Cardiac fibroblast (primary cell): ENCODE results near the gene CADM2.

Experiments
- DNase-seq, 2 donors: peaks; one replicate each; pipeline versions ENCODE4 v3.0.0 to v3.0.0-alpha.2; 2010; ENCODE audit warnings: low read depth in 2 of 2
- H3K4me3 ChIP-seq, 2 donors: replicated peaks in 1 of 2; 1 replicate in 1 of 2; 2 replicates in 1 of 2; pipeline ENCODE4 v1.5.1; 2011; ENCODE audit warnings: low read depth in 2 of 2, low read length in 2 of 2, mild to moderate bottlenecking in 2 of 2, moderate library complexity in 1 of 2
- TF ChIP-seq, protein P1 (sequence below): IDR thresholded peaks from one replicate; pipeline ENCODE4 v1.5.1; 2011; ENCODE audit warnings: low read depth, mild to moderate bottlenecking, low read length, inconsistent platforms

The CADM2 gene

DNA sequence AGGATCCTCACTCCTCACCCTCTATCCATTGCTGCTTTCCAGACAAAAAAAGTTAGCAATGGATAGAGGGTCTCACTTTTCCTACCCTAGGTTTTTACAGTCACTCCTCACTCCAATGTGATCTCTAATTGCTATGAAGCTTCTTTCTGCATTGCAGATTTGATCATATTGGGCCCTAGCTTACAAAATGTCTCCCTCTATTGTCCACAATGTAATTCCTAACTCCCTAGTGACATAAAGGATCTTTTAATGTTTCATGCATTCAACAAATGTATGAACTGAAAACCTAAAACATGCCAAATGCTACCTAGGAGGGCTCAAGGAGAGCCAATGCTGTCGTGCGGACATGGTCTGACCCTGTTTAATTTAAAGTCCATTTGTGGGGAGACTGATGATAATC, 234.8 kb downstream of the CADM2 start:
- DNase-seq: no peak
- H3K4me3 ChIP-seq: no peak overlapping the region
- TF ChIP-seq, protein P1, sequence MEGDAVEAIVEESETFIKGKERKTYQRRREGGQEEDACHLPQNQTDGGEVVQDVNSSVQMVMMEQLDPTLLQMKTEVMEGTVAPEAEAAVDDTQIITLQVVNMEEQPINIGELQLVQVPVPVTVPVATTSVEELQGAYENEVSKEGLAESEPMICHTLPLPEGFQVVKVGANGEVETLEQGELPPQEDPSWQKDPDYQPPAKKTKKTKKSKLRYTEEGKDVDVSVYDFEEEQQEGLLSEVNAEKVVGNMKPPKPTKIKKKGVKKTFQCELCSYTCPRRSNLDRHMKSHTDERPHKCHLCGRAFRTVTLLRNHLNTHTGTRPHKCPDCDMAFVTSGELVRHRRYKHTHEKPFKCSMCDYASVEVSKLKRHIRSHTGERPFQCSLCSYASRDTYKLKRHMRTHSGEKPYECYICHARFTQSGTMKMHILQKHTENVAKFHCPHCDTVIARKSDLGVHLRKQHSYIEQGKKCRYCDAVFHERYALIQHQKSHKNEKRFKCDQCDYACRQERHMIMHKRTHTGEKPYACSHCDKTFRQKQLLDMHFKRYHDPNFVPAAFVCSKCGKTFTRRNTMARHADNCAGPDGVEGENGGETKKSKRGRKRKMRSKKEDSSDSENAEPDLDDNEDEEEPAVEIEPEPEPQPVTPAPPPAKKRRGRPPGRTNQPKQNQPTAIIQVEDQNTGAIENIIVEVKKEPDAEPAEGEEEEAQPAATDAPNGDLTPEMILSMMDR: no peak

DNA sequence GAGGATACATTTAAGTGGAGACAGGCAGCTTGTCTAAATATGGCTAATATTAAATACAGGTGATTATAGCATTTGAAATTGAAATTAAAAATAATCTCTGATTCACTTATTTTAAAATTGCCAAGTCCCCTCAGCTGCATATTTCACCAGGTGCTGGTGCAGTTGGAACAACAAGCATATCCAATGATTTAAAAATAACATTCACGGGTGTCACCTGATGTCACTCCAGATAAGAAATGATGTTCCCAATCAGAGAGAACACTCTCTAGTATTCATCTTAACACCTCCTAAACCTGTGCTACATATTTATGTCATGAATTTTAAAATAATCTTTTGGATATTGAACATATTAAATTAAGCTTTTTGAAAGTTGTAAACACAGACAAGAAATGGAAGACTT, 249.9 kb downstream of the CADM2 start:
- H3K4me3 ChIP-seq: no peak overlapping the region
- DNase-seq: no peak
- TF ChIP-seq, protein P1: no peak

DNA sequence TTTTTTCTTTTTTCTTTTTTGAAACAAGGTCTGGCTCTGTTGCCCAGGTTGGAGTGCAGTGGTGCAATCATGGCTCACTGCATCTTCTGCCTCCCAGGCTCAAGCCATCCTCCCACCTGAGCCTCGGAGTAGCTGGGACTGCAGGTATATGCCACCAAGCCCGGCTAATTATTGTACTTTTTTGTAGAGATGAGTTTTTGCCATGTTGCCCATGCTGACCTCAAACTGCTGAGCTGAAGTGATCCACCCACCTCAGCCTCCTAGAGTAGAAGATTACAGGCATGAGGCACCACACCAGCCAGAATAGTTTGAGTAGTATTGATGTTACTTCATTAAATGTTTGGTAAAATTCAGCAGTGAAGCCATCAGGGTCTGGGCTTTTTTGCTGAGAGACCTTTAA, 251.8 kb downstream of the CADM2 start:
- DNase-seq: no peak
- TF ChIP-seq, protein P1: no peak
- H3K4me3 ChIP-seq: no peak overlapping the region

DNA sequence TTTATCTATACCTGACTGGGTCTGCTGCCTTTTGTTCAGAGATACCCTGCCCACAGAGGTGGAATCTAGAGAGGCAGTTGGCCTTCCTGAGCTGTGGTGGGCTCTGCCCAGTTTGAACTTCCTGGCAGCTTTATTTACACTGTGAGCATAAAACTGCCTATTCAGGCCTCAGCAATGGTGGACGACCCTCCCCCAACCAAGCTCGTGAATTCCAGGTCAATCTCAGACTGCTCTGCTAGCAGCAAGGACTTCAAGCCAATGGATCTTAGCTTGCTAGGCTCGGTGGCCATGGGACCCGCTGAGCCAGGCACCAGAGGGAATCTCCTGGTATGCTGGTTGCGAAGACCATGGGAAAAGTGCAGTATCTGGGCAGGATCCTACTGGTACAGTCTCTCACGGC, 270.2 kb downstream of the CADM2 start:
- DNase-seq: no peak
- no peak overlapping the region for H3K4me3 ChIP-seq
- TF ChIP-seq, protein P1: no peak

DNA sequence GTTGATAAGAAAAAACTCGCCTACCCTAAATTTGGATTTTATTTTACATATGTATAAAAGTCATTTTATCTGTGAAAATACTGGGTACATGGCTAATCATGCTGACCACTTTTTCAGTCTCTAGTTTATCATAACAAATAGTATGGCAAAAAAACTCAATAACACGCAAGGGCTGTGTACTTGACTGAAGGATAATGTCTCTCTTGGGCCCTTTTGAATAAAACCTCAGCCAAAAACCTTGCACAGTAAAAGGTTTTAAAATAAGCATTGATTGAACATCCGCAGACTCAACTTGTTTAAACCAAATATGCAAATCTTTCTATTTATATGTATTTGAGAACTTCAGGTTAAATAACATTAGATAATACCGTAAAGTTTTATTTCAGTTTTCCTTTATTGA, 285.3 kb downstream of the CADM2 start:
- TF ChIP-seq, protein P1: no peak
- DNase-seq: no peak
- H3K4me3 ChIP-seq: no peak overlapping the region

DNA sequence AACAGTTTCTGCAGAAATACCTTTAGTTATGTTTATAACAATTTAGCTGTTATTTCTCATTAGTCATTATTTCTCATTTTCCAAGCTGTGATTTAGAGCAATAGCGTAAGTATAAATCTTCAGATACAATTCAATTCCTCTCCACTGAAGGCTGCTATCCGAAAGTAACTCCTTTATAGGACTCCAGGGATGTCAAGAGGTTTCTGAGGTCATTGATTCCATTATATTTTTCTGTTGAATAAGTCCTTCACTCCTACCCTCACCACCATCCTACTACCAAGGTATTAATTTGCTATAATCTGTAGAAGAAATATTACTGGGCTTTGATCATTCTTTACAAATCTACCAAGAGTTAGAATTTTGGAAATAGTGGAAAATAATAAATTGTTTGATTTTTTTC, 285.7 kb downstream of the CADM2 start:
- no peak for DNase-seq
- TF ChIP-seq, protein P1: no peak

DNA sequence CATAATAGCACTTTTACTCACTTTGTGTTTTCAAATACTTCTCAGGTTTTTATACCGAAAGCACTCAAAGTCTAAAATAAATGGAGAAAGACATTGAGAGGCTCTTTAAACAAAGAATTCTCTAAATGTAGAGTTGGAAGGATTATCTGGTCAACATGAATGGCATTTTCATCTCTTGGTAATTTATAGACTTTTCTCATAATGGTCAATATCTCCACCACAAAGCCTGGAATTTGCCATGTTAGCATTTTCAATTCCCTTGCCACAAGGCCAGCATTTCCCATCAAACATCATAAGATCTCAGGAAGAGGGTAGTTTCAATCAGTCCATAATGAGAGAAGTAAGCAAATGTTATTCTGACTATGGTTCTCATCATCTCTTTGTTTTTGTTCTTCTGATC, 293.0 kb downstream of the CADM2 start:
- H3K4me3 ChIP-seq: no peak overlapping the region
- TF ChIP-seq, protein P1: no peak
- no peak for DNase-seq

More for the DNA sequence above, 285.7 kb downstream of the CADM2 start:
- no peak overlapping the region for H3K4me3 ChIP-seq
